NCI-H2227 treated with DMSO at 0.1 percent for 48 hours (cell line): ENCODE measurements around the gene SLC29A1.
A peak's percentile ranks its signal among the peaks of the same experiment; 100 is the strongest.
"Not testable (repeated sequence)": the region's sequence is repeated elsewhere in the genome, so short reads cannot be mapped to it uniquely, and the experiment has no call there.

Experiments used
- DNase-seq: peaks from one replicate; lab custom pipeline; 2025; lab: John Stamatoyannopoulos, UW

SLC29A1 gene

GRCh38 chr6:44222486-44223318 lies 693 bp upstream of the SLC29A1 start:
- no peak for DNase-seq

DNA sequence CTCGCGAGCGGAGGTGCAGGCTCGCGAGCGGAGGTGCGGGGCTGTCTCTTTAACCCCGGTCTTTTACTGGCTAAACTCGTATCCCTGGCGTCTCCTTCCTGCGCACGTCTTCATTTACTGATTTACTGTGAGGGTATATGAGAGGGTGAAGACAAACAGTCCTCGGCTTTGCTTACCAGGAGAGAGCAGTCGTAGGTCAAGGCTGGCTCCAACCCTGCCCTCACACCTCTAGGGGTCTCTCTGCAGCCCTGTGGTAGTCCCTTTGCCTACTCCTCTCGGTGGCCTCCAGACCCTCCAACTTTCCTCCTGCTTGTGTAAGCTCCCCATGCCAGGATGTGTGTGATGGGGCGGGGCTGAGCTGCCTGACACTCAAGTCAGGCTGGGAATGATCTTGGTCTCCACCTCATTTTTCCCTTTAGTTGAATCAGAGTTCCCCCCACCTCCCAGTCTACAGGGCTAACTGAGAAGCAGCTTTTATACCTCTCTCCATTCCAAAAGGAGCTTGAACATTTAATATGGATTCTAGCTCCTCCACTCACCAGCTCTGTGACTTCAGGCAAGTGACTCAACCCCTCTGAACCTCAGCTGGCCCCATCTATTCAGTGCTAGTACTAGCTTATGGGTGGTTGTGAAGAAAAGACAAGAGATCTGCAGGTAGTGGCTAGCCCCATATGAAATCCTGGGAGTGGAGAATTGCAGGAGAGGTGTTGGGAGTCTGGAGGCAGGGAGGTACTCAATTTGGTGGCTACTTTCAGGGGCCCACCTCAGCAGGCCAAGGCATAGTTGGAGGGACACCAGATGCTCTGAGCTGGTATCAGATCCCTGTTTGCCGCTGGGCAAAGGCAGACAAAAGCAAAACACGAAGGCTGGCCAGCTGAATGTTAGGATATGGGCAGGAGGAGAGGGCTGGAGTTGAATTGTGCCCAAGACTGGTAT lies 902 bp downstream of the SLC29A1 start:
- no peak for DNase-seq

GRCh38 chr6:44224965-44225305 lies 1.5 kb downstream of the SLC29A1 start:
- no peak for DNase-seq

DNA sequence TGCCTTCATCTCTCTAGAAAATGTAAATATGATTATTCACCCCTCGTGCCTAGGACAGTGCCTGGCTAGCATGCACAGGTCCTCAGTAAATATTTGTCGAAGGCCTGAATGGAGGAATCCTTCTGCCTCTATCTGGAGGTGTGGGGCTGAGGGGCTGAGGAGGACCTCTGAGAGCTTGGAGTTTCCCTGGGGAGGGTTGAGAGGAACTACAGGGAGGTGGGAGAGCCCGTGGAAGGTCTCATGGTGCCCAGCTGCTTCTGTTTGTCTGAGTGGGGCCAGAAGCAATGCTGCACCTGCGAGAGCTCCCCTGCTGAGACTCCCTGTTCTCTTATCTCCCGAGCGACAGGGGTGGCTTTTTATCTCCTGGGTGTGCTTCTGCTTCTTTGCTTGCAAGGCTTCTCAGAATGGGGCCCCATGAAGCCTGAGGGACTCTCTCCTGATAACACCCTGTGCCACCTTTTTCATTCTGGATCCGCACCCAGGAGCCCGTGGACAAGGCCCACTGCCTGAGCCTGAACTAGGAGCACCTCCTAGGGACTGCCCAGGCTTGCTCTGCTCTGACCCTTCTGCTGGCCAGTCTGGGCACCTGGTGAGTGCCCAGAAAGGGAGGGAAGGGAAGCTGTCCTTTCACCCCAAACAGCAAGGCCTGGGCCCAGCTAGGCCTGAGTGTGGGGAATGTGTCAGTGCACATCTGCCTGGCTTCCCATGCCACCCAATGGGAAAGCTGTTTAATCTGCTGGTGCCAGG lies 2.4 kb downstream of the SLC29A1 start:
- no peak for DNase-seq

GRCh38 chr6:44226368-44227147 lies 3.2 kb downstream of the SLC29A1 start:
- no peak for DNase-seq

DNA sequence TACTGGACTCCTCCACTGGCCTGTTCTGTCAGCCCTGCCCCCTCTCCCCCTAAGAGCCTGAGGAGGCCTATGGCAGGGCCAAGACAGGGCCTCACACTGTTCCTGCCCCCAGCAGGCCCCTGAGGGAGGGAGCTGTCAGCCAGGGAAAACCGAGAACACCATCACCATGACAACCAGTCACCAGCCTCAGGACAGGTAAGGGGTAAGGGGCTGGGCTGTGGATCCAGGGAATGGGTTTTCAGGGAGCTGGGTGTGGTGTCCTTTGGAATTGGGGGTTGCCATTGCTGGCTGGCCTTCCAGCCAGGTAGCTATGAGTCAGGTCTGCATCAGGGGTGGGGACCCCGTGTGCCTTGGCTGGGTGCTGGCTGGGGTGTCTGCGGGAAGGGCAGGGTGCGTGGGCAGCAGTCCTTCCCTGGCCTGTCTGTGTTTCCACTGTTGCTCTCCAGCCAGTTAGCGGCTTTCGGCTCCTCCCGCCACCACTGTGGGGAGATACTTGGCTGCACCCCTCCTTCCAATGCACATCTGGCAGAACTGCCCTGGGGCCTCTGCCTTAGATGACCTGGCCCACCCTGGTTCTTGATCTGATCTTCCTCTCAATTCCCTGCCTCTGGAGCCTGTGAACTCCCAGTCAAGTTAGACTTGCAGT lies 3.9 kb downstream of the SLC29A1 start:
- peak; percentile 9 for DNase-seq

GRCh38 chr6:44228031-44228430 lies 4.6 kb downstream of the SLC29A1 start:
- DNase-seq, result no peak

GRCh38 chr6:44228433-44228832 lies 5.0 kb downstream of the SLC29A1 start:
- DNase-seq, result no peak

- DNase-seq, result no peak
Measured at GRCh38 chr6:44228836-44229235, 5.4 kb downstream of the SLC29A1 start.

DNA sequence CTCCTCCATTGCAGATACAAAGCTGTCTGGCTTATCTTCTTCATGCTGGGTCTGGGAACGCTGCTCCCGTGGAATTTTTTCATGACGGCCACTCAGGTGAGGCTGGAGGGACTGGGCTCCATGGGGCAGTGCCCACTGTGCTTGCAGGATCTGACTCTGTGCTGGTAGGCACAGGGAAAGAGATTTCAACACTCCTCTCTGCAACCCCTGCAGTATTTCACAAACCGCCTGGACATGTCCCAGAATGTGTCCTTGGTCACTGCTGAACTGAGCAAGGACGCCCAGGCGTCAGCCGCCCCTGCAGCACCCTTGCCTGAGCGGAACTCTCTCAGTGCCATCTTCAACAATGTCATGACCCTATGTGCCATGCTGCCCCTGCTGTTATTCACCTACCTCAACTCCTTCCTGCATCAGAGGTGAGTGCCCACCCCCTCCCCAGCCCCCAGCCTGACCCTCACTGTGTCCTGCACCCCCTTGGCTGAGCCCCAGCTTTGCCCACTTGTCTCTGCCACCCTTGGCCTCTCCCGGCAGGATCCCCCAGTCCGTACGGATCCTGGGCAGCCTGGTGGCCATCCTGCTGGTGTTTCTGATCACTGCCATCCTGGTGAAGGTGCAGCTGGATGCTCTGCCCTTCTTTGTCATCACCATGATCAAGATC lies 6.1 kb downstream of the SLC29A1 start:
- DNase-seq, result no peak

GRCh38 chr6:44230034-44230675 lies 6.8 kb downstream of the SLC29A1 start:
- no peak for DNase-seq

DNA sequence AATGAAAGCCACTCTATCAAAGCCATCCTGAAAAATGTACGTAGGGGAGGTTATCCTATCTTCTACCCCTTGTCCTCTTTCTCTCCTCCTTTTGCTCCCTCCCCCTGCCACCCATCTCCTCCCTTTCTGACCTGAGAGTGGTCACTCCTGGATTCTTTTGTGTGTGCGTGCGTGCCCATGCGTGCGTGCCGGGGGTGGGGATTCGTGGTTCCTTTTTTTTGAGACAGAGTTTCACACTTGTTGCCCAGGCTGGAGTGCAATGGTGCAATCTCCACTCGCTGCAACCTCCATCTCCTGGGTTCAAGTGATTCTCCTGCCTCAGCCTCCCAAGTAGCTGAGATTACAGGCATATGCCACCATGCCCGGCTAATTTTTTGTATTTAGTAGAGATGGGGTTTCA lies 8.0 kb downstream of the SLC29A1 start:
- not testable (repeated sequence) for DNase-seq

DNA sequence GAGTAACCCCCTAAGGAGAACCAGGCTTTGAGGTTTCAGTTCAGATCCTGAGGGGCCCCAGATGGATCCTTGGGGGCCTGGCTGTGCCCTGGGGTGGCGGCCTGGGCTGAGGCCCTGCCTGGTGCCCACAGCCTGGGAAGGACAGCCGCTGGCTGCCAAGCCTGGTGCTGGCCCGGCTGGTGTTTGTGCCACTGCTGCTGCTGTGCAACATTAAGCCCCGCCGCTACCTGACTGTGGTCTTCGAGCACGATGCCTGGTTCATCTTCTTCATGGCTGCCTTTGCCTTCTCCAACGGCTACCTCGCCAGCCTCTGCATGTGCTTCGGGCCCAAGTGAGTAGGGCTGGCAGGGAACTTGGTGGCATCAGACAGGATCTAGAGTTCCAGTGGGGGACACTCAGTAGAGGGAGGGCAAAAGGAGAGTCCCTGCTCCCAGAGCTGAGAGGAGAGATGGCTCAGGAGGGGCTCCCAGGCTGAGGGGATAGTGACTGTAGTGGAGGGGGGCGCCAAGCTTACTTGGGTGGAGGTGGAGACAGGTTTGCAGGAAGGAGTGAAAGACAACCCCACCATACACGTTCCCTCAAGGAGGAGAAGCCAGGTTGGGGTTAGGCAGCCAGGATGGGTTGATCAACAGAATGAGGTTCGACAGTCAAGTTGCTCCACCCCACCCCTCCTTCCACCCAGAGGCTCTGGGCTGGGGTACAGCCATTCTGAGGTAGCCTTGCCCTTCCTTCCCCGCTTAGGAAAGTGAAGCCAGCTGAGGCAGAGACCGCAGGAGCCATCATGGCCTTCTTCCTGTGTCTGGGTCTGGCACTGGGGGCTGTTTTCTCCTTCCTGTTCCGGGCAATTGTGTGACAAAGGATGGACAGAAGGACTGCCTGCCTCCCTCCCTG lies 9.5 kb downstream of the SLC29A1 start:
- DNase-seq, result no peak

- DNase-seq, result no peak
Measured at GRCh38 chr6:44233567-44234100, 10.2 kb downstream of the SLC29A1 start.

DNA sequence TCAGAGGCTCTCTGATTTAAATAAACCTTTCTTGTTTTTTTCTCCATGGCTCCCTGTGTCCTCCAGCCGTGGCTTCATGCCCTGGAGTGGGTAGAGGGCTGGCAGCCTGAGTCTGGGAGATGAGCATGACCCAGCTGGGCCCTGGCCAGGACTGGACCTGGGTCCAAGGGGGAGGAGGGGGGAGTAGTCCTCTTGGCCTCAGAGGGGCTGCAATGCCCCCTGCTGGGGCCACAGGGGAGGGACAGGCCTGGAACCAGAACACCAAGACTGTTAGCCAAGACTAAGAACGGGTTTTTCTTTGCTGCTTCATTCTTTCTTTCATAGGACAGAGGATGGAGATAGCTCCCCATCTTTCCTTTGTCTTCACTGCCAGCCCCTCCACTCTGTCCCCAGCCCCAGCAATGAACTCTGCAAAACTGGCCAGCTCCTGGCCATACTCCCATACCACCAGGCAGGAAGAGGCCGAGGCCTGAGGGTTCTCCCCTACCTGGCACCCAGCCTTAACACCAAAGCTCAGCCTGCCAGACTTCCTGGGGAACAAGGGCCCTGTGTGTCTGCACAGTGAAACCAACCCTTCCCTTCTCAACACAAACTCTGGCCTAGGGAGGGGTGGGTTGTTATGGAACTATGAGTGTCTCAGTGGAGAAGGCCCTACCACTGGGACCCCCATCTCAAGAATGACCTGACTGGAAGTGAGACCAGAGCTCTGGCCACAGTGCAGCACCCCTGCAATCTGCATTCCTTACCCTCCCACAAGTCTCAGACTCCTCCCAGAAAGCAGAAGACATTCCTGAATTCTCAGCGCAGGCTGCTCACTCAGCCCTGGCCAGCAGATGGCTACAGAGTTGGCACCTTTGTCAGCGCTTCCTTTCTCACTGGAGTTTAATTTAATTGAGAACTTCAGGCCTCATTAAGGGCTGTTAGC lies 11.0 kb downstream of the SLC29A1 start:
- no peak for DNase-seq

- DNase-seq, result no peak
Measured at GRCh38 chr6:44235269-44235668, 11.9 kb downstream of the SLC29A1 start.

- no peak for DNase-seq
Measured at GRCh38 chr6:44235891-44236516, 12.6 kb downstream of the SLC29A1 start.
